Lower leg skin (tissue), 3 donors: ENCODE results near the gene MRPL18.

Source experiments
- POLR2A ChIP-seq, 2 donors: fragments of 450-650 bp; IDR thresholded peaks; one replicate each; pipeline ENCODE4 v1.6.1; 2016 to 2017; ENCODE audit warnings: antibody characterized with exemption in 2 of 2, mild to moderate bottlenecking in 1 of 2, moderate library complexity in 1 of 2
- TF ChIP-seq, protein P1 (sequence below), 3 donors: fragments of 450-650 bp; IDR thresholded peaks; one replicate each; pipeline ENCODE4 v1.5.1; 2016; ENCODE audit warnings: antibody characterized with exemption in 3 of 3, mild to moderate bottlenecking in 3 of 3, moderate library complexity in 2 of 3

DNA sequence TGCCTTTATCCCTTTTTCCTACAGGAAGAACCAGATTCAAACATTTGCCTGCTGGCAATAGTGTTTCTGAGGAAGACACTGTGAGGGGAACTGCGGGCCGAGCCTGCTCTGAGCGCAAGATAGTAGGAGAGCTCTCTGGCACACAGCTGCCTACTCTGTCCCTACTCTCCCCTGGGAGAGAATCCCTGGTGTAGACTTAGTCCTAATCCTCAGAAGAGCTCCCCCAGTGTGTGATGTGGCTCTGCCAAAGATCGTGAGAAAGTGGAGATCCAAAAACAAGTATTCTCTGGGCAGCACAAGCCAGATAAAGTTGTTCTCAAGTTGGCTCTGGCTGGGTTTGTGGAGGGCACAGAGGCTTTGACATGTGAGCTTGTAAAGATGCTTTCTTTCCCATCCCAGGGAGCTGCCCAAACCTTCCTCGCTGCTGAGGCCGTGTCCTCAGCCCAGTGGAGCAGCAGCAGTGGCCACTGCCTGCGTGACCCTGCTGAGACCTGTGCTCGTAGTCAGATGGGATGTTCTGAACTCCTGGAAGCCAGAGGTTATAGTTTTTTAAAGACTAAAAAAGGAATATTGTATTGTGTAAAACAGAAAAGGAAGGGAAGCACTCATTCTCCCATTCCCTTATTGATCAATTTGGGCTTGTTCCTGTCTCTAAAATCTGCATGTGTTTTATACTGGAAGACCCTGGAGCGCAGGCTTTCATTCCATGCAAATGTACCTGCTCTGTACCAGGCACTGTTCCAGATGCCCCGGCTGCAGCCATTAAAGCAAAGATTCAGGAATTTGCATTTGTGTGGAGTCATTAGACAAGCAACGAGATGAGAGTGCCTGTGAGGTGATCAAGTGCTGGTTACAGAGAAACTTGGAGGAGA, 40.5 kb downstream of the MRPL18 start:
- TF ChIP-seq, protein P1, sequence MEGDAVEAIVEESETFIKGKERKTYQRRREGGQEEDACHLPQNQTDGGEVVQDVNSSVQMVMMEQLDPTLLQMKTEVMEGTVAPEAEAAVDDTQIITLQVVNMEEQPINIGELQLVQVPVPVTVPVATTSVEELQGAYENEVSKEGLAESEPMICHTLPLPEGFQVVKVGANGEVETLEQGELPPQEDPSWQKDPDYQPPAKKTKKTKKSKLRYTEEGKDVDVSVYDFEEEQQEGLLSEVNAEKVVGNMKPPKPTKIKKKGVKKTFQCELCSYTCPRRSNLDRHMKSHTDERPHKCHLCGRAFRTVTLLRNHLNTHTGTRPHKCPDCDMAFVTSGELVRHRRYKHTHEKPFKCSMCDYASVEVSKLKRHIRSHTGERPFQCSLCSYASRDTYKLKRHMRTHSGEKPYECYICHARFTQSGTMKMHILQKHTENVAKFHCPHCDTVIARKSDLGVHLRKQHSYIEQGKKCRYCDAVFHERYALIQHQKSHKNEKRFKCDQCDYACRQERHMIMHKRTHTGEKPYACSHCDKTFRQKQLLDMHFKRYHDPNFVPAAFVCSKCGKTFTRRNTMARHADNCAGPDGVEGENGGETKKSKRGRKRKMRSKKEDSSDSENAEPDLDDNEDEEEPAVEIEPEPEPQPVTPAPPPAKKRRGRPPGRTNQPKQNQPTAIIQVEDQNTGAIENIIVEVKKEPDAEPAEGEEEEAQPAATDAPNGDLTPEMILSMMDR (IDR thresholded peaks at IDR 0.05): no peak
- no peak for TF ChIP-seq POLR2A (IDR thresholded peaks at IDR 0.05)
